Adrenal gland (tissue), 12 donors: ENCODE results near the gene CBX8. TPM values are rescaled to one million over a fixed set of nuclear protein-coding genes. Genes with fewer than 3 reads are reported as not detected.
"Not testable (repeated sequence)": the region's sequence is repeated elsewhere in the genome, so short reads cannot be mapped to it uniquely, and the experiment has no call there.

Source experiments
- DNase-seq, 7 donors: peaks; one replicate each; pipeline ENCODE4 v3.0.0-alpha.2; 2019 to 2020
- H3K27ac ChIP-seq, 5 donors: fragments of 200-600 bp; sonication (generic) in 4 of 5; 1 replicate in 3 of 5; 2 replicates in 2 of 5; pipeline versions ENCODE4 v1.5.1 to v1.8.0; 2016 to 2020; ENCODE audit warnings: mild to moderate bottlenecking in 1 of 5
- H3K27me3 ChIP-seq: fragments of 200-600 bp; 2 replicates; pipeline ENCODE4 v1.8.0; 2021
- H3K36me3 ChIP-seq, 2 donors: fragments of 200-600 bp; replicated peaks in 1 of 2; 1 replicate in 1 of 2; 2 replicates in 1 of 2; pipeline versions ENCODE4 v1.5.1 to v1.8.0; 2018 to 2022
- H3K4me1 ChIP-seq, 2 donors: fragments of 200-600 bp; replicated peaks in 1 of 2; 1 replicate in 1 of 2; 2 replicates in 1 of 2; pipeline versions ENCODE4 v1.5.1 to v1.8.0; 2018 to 2021
- H3K4me3 ChIP-seq, 4 donors: fragments of 200-600 bp; sonication (generic) in 3 of 4; one replicate each; pipeline ENCODE4 v1.5.1; 2016 to 2018
- H3K9me3 ChIP-seq, 3 donors: fragments of 200-600 bp; sonication (generic) in 1 of 3; replicated peaks in 1 of 3; 1 replicate in 2 of 3; 2 replicates in 1 of 3; pipeline versions ENCODE4 v1.5.1 to v1.8.0; 2016 to 2021
- CTCF ChIP-seq, 6 experiments: fragments of 450-650 bp in 4 of 6; fragments of 200-600 bp in 2 of 6; sonication (generic) in 1 of 6; IDR thresholded peaks; 1 replicate in 5 of 6; 2 replicates in 1 of 6; pipeline versions ENCODE4 v1.5.1 to v1.8.0; 2016 to 2021; ENCODE audit warnings: antibody characterized with exemption in 6 of 6, mild to moderate bottlenecking in 2 of 6, moderate library complexity in 1 of 6
- POLR2A ChIP-seq, 2 donors: fragments of 450-650 bp; IDR thresholded peaks; one replicate each; pipeline ENCODE4 v1.6.1; 2017; ENCODE audit warnings: antibody characterized with exemption in 2 of 2, mild to moderate bottlenecking in 2 of 2, moderate library complexity in 1 of 2
- WGBS, 4 donors: extraction: QIAGEN DNeasy Blood & Tissue Kit in 2 of 4; methylation state at CpG; one replicate each; pipeline versions ENCODE4 v1.1.5 to v1.1.7; 2013 to 2017; 5-methylcytosine and 5-hydroxymethylcytosine counted together
- intact Hi-C, 2 donors: fragments of 100-400 bp; cut with DNase I; formaldehyde crosslinking; loops; one replicate each; pipeline versions ENCODE4 v1.14.1 to v1.15.0; 2022 to 2023
- polyA plus RNA-seq, 3 donors: library from polyadenylated mRNA; stranded (reverse); fragments of 200-250 nt in 2 of 3; fragments of 350-450 nt in 1 of 3; fragmentation: Illumina TruSeq in 1 of 3; extraction: RNeasy Lipid Tissue Mini Kit (QIAGEN cat#74804) in 1 of 3; gene quantifications; one replicate each; pipeline ENCODE4 v1.2.3, GENCODE V29; 2013 to 2014
- total RNA-seq, 9 donors: library from RNA; depleted of rRNA in 4 of 9; stranded (reverse); fragments of >200 nt in 4 of 9; fragments of 120-200 nt in 1 of 9; fragmentation: NEBNext Ultra II Directional in 1 of 9; extraction: Animal tissue kit (Norgen Biotek cat#: 25700) in 1 of 9; gene quantifications; one replicate each; pipeline versions ENCODE4 v1.1.0 to v1.2.4, GENCODE V29; 2013 to 2023
- donor health status: healthy with polysubstance abuse.
- donor health status: Bipolar disorder and iron deficiency.
- donor health status: DM: yes; HTN: yes; CAD: no.
- donor health status: DM: no; HTN: no; CAD: no.
- donor health status: DM: no; HTN: no; CAD: no.
- donor health status: DM: yes; HTN: yes; CAD: no.

Gene CBX8
- total and polyA plus RNA-seq, 12 donors = 0.85 to 10.6 (median 5.5) TPM

DNA sequence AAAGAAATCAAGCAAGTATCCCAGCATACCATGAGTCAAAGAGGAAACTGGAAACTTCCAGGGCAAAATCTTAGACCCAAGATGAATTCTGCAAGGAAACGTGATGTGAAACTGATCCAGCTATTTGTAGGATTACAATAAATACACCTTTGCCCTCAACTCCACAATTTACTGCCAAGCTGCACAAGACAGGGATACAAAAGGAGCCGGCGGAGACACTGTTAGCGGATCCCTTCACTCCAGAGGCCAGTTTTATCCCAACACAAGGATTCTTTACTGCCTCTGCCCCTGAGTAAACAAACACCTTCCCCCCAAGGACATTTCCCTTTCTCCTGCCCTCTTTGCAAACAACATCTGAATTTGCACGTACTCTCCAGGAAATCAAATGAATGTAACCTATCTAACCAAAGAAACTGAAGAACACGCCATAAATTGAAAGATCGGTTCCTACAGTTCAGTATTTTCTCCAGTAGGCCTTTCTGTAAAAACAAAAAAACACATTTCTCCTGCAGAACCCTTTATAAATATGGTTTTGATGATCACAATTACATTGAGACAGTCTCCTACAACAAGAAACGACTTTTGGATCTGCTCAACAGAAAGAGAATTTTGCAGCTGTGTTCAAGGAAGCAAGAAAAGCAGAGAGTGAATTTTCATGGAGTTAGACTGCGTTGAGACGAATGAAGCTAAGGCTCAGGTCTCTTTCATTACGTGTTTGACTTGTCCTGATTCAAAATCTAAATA is 20.3 kb downstream of the CBX8 start:
- Histone ChIP-seq H3K27ac (no peak overlapping the region), H3K36me3 (no peaks in the 10 kb centered on the region), H3K4me3 (no peak overlapping the region), H3K27me3 (peaks cover 57% of the 10 kb centered on the region), H3K4me1 (peaks cover 7 to 8% of the 10 kb centered on the region in 2 donors), H3K9me3 (no peaks in the 10 kb centered on the region)
- TF ChIP-seq POLR2A (IDR thresholded peaks at IDR 0.05) (no peak), CTCF (IDR thresholded peaks at IDR 0.05) (no peak)
- no peak for DNase-seq
- intact Hi-C loops = no loop called here
- WGBS, 4 donors = 60 to 68% (median 62%) methylated on average over 11 of the region's 11 CpGs

DNA sequence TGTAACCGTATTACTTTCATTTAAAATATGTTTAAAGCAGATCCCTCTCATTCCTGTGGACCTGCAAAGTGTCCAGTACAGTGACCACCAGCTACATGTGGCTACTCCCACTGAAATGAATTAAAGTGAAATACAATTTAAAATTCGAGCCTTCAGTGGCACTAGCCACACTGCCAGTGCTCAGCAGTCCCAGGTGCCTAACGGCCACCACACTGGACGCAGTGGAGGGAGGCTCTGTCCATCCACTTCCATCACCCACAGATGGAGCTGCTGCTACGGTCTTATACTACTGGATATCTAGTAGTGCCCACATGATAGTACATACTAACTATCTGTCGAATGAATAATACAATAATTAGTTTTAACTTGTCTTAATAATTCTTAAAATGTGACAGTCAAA is 21.2 kb downstream of the CBX8 start:
- intact Hi-C loops = no loop called here
- TF ChIP-seq CTCF (IDR thresholded peaks at IDR 0.05) (no peak), POLR2A (IDR thresholded peaks at IDR 0.05) (no peak)
- Histone ChIP-seq H3K4me1 (peaks cover 7 to 8% of the 10 kb centered on the region in 2 donors), H3K4me3 (no peak overlapping the region), H3K27ac (no peak overlapping the region), H3K9me3 (no peaks in the 10 kb centered on the region), H3K36me3 (no peaks in the 10 kb centered on the region), H3K27me3 (peaks cover 58% of the 10 kb centered on the region)
- WGBS, 4 donors = 70 to 87% (median 76%) methylated on average over 6 of the region's 6 CpGs
- DNase-seq = no peak

- Histone ChIP-seq H3K4me1 (peaks cover 7 to 8% of the 10 kb centered on the region in 2 donors), H3K27me3 (peaks cover 58% of the 10 kb centered on the region), H3K36me3 (no peaks in the 10 kb centered on the region), H3K27ac (no peak overlapping the region), H3K4me3 (no peak overlapping the region), H3K9me3 (no peaks in the 10 kb centered on the region)
- 77 to 81% (median 80%) methylated on average over 7 to 8 of the region's 8 CpGs for whole genome bisulfite sequencing, 4 donors
- DNase-seq = no peak
- intact Hi-C loops = no loop called here
- TF ChIP-seq POLR2A (IDR thresholded peaks at IDR 0.05) (no peak), CTCF (IDR thresholded peaks at IDR 0.05) (no peak)
Observed at GRCh38 chr17:79774561-79774975, 22.3 kb downstream of the CBX8 start.

DNA sequence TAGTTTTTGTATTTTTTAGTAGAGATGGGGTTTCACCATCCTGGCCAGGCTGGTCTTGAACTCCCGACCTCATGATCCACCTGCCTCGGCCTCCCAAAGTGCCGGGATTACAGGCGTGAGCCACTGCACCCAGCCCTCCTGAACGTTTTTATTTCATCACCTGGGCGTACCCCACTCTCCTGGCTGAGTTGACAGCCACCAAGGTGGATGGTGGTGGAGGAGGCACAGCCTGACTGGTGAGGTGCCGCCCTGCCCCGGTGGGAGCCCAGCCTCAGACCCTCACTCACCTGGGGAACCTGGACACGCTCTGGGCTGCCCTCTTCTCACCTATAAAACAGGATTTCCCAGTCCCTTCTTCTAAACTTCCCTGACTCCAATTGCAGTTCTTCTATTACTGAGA is 24.2 kb downstream of the CBX8 start:
- DNase-seq, H3K4me3 ChIP-seq, H3K36me3 ChIP-seq, H3K9me3 ChIP-seq, H3K27ac ChIP-seq, H3K4me1 ChIP-seq, intact Hi-C loops: not testable (repeated sequence)
- WGBS, 4 donors = 71 to 81% (median 78%) methylated on average over 9 of the region's 9 CpGs
- H3K27me3 ChIP-seq = peaks cover 51% of the 10 kb centered on the region

- 80 to 85% (median 82%) methylated on average over 6 of the region's 6 CpGs for WGBS, 4 donors
- H3K27ac ChIP-seq = no peak overlapping the region
- no peaks in the 10 kb centered on the region for H3K4me1 ChIP-seq
- no peak overlapping the region for H3K4me3 ChIP-seq
- intact Hi-C loops = no loop called here
- H3K9me3 ChIP-seq = no peaks in the 10 kb centered on the region
- H3K27me3 ChIP-seq = peaks cover 46% of the 10 kb centered on the region
- H3K36me3 ChIP-seq = no peaks in the 10 kb centered on the region
- TF ChIP-seq CTCF (IDR thresholded peaks at IDR 0.05) (no peak), POLR2A (IDR thresholded peaks at IDR 0.05) (no peak)
- no peak for DNase-seq
Observed at GRCh38 chr17:79771276-79771675, 25.6 kb downstream of the CBX8 start.
